Fibroblast of skin of left biceps (primary cell): Measurements from ENCODE around the gene GALNS.
A peak's percentile ranks its signal among the peaks of the same experiment; 100 is the strongest.

Experiments used
- DNase-seq, 2 experiments: peaks; one replicate each; pipeline ENCODE4 v3.0.0-alpha.2; 2013; ENCODE audit warnings: low read depth in 2 of 2

GALNS gene

DNA sequence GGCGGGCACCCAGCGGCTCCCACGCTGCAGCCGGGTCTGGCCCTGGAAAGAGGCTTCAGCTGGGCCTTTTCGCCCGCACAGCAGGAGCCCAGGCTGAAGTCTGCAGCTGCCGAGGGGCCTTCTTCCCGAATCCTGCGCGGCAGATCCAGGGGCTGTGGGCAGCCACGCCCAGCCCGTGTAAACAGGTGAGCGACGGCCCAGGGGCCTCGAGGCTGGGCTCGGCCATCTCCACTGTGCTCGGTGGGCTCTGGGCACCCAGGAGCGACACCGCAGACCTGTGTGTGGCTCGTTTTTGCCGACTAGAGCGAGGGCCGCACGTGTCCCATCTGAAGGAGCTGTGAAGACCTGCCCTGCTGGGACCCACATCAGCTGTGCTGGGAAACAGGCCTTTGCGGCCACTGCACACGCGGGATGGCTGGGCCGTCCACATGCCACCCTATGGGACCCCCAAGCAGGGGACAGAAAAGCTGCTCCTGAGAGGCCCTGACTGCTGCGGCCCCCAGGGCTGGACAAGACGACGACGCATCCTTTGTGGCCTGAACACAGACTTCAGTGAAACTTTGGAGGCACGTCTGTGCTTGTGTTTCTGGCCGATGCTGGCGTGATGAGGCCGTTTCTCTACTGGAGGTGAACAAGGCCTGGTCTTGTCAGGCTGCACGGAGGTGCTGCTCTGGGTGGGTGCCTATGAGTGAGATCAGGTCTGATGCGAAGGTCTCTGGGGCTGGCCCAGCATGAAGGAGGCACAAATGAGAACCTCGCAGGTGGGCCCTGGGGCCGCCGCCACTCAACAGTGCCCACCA, 39.8 kb downstream of the GALNS start:
- no peak for DNase-seq

DNA sequence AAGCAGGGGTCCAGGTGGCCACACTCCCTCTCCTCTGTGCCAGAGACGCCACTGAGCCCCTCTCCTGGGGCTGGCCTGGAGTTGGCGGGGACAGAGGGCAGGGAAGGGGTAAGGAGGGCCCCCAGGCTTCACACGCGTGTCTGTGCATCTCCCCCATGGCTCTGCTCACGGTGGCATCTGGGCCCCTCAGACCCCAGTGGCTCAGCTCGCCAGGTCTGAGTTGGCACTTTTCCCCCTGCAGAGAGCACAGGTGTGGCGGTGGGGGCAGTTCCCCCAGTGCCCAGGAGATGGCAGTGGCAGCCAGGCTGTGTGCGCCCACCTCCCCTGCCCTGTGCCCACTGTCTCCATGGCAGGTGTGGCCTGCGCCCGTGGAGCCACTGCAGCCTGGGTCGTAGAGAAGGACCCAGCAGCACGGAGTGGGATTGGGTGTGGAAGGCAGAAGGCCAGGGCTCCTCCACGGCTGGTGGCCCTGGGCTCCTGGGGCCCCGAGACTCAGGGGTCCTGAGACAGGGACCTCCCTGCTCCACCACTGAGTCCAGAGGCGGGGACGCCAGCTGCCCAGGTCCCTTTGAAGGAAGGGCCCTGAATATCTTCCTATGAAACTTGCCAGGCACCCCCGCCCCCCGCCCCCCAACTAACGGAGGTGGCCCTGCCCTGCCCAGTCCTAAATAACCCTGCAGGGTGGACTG, 40.7 kb downstream of the GALNS start:
- no peak for DNase-seq

DNA sequence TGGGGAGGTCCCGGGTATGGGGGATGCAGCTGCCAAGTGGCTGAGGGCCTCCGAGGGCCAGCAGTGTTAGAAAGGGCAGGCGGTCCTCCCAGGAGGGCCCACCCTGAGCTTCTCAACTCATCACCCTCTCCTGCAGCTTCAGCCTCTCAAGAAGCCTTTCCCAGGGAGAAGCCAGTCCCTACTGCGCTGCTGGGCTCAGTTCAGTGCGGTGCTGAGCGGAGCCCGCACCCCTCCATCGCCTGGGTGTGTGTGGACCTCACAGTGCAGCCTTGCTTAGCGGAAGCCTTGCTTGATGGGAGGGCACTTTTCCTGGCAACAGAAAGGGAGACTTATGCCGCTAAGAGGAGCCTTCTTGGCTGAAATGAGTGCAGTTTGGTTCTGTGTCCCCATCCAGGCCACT, 41.5 kb downstream of the GALNS start:
- no peak for DNase-seq

DNA sequence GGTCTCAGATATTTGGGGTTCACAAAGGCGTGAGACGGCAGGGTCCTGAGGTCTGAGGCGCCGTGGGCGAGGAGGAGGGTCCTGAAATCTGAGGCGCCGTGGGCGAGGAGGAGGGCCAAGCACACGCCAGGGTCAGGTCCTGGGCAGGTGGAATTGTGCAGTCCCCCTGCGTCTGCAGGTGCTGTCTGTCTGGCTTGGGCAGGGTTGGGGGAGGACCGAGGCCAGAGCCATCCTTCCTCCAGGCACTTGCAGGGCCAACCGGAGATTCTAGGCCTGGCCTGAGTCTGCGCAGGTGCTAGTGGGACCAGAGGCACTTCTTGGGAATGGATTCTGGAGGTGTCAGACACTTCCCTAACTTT, 42.6 kb downstream of the GALNS start:
- DNase-seq = no peak

DNA sequence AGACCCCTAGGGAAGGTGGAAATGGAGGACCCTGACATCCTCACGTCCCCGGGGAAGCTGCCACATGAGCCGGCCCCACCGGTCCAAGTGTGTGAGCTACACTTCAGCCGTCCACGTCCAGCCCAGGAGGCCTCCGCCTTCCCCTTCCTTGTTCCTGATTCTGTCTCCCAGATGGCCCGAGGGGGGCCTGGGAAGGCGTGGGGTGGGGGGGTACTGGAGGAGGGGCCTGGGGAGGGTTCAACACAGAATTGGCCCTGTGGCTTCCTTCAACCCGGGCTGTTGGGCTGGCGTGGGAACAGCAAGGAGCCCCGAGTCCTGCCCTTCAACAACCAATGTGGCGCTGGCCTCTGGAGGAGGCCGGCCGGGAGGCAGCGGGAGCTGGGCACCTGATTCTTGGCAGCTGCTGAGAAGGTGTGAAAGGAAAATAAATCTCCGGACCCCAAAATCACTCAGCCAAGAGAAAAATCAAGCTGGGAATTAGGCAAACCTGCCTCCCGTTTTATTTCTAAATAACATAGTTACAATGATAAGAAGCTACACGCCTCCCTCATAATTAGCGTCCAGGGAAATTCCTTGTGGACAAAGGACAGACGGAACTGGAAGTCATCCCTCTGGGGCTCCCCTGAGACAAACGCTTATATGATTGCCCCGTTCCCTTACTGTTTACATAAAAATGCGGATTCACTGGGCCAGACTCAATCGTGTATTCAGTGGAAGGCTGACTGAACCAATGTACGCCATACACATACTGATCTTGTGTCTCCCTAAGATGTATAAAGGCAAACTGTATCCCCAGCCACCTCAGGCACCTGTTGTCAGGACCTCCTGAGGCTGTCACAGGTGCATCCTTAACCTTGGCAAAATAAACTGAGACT, 43.2 kb downstream of the GALNS start:
- no peak for DNase-seq

DNA sequence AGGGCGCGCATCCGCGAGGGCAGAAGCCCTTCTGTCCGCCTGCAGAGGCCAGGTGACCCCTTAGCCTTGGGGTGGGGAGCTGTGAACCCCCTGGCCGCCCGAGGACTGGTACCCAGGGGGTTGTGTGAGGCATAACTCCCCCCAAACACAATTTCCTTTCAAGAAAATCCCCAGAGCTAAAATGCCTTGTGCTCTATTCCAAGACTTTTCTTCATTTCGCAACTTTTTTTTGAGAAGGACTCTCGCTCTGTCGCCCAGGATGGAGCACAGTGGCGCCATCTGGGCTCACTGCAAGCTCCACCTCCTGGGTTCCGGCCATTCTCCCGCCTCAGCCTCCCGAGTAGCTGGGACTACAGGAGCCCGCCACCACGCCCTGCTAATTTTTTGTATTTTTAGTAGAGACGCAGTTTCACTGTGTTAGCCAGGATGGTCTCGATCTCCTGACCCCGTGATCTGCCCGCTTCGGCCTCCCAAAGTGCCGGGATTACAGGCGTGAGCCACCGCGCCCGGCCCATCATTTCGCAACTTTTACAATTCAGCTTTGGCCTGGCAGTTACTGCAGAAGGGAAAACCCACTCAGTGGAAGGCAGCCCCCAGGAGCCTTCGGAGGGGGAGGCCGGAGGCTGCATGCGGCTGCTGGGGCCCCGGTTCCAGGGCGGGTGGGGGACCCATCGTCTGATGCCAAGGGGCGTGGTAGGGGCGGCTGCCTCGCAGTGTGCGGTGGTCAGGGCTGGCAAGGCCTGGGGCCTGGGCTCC, 44.1 kb downstream of the GALNS start:
- no peak for DNase-seq

DNA sequence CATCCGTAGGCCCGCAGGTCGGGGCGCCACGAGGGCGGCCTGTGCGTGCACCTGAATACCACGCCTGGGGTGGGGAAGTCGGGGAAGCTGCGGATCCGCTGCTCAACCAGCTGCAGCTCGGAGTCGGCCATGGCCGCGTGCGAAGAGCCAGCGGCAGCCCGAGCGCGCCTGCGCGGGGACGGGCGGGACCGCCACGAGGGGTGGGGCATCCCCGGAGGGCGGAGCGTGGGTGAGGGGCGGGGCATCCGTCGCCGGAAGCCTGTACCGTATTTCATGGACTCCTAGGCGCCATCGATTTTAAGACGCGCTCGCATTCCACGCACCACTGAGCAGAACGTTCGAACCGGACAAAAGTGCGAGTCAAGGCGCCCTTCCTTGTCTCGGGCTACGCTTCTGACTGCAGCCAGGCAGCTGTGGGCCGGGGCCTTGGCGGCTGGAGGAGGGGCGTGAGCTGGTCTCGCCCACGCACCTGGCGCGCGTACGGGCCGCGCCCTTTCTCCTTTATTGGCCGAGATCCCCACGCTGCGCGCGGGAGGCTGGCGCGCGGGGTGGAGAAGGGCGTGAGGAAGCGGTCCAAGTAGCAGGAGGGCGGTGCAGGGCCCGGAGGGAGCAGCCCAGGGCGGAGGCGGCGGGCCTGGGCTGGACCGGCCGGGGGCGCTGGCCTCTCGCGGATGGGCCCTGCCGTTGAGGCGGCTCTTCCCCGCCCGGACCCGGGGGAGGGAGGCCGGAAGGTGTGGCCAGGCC, 44.8 kb downstream of the GALNS start, which contains the start of gene APRT:
Gene APRT (minus strand): TSS at position 160 of the 744 bp plus-strand sequence. CDS start 29 bp downstream, at position 131.
- DNase-seq = peak; percentile 80 to 84

DNA sequence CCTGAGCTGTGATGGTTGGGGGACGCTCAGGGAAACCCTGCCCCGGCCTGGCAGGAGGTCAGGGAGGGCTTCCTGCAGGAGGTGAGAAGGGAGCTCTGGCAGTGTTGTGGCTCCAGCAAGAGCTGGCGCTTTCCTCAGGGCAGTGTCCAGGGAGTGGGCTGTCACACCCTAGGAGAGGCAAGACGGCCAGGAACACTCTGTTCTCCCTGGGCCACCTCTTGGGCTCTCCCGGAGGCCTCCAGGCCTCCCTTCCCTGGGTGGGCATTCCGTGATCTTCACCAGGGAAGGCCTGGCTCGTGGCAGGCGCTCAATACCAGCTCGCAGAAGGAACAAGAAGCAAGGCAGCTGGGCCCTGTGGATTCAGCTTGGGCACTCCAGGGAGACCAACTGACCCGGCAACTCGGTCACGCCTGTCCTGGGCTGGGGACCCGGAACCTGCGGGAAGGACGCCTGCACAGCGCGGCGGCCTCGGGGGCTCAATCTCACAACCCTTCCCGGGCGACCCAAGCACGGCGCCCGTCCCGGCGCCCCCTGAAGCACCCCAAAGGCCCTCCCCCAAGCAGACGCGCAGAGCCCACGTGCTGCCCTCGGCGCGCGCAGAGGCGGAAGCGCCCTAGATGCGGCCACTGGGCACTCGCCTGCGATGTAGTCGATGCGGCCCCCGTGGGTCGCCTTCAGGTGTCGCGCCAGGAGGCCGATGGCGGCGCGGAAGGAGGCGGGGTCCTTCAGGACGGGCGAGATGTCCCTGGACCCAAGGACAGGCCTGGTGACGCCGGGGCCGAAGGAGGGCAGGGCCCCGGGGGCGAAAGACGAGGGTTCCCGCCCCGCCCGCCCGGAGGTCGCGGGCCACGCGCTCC, 45.6 kb downstream of the GALNS start:
- peak in 1 of 2 experiments; percentile 50 for DNase-seq

DNA sequence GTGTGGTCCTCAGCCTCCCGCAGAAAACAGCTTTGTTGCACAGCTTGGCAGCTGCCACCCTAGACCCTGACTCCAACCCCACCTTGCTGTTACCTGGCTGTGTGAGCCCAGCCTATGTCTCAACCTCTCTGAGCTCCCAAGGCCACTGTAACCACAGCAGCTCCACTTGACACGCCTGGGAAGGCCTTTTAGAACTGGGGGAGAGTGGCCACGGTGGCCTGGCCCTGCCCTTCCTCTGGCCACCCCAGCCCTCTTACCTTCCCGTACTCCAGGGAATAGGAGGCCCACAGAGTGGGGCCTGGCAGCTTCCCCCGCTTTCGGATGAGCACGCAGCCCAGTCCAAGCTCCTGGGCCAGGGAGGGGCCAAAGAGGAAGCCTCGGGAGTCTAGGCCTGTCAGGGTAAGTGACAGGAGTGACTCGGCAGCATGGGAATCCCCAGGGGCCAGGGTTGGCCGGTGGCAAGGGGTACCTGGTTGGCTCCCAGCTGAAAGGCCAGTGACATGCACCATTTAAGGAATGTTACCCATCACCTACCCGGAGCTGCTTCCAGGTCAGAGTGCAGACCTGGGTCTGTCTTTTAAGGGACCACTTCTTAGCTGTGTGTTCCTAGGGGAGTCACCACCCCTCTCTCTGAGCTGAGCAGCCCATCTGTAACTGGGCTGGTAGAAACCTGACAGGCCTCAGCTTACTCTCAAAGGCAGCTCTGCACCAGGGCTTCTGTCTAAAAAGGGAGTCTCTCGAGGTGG, 46.4 kb downstream of the GALNS start:
- no peak for DNase-seq

DNA sequence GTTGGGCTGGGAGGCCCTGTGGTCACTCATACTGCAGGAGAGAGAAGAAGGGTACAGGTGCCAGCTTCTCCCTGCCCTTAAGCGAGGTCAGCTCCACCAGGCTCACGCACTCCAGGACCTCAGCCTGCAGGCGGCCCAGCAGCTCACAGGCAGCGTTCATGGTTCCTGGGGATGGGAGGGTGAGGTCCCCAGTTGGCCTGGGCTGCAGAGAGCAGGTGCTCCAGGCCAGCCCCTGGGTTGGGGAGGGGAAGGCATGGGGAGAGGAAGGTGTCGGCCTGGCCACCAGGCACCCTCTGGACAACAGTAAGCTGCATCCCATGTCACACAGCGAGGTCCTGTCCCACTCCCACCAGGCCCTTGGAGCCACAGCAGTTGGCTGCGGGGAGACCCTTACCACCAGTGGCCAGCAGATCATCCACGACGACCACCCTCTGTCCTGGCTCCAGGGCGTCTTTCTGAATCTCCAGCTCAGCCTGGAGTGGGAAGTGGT, 47.0 kb downstream of the GALNS start:
- DNase-seq = no peak

DNA sequence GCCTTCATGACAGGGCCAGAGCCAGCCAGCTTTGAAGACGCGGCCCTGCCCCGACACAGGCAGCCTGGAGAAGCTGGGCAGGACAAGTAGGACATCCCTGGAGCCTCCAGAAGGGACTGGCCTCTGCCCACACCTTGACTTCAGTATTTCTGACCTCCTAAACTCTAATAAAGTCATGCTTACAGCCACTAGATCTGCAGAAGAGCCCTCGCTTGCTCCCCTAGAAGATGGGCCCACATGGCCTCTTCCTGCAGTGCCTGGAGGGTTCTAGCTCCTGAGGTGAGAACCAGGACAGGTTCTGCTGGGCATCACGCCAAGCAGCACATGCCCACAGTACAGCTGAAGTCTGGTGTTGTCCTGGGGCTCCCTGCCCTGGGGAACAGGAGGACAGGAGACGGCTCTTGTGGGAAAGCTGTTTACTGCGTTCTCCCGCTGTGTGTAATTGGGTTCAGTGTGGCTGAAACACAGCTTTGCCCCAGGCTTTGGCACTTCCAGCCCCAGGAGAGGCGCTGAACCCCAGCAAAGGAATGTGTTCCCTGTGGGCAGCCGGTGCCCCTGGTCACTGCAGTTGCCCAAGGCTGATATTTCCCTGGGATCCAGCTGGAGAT, 47.6 kb downstream of the GALNS start:
- no peak for DNase-seq

DNA sequence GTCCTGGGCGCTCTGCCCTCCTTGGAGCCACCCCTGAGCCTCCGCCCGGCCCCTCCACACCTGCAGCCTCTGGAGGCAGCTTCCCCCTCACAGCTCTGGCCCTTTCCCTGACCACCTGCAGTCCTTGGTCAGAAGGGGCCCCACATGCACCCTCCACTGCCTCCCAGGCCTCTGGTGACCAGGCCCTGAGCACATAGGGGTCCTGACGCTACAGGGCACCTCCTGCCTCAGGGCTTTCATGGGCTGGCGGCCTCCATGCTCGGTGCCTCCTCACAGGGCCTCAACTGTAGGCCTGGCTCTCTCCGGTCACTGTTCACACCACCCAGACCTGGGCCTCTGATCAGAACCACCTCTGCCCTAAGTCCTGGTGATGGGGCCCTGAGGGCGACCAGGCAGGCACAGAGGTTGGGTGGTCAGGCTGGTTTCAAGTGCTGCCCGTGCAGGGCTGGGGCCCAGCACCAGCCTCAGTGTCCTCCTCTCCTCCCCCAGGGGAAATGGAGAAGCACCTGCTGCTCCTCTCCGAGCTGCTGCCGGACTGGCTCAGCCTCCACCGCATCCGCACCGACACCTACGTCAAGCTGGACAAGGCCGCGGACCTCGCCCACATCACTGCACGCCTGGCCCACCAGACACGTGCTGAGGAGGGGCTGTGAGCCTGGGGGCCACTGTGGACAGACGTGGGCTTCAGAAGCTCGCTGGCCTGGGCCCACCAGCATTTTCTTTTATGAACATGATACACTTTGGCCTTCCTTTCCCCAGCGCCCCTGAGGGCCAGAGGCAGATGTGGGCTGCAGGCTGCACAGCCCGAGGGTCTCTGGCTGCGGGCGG, 48.9 kb downstream of the GALNS start:
- DNase-seq = no peak

DNA sequence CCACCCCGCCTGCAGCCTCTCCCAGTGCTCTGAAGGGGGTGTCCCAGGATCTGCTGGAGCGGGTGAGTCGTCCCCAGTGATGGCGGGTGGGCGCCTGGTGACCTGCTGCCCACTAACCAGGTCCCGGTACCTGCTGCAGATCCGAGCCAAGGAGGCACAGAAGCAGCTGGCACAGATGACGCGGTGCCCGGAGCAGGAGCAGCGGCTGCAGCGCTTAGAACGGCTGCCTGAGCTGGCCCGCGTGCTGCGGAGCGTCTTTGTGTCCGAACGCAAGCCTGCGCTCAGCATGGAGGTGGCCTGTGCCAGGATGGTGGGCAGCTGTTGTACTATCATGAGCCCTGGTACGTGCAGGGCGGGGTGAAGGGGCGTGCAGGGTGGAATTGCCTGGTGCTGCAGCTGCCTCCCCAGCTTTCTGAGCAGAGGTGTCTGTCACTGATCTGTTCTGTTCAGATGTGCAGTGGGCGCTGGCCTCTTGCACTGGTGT, 49.6 kb downstream of the GALNS start:
- no peak for DNase-seq

DNA sequence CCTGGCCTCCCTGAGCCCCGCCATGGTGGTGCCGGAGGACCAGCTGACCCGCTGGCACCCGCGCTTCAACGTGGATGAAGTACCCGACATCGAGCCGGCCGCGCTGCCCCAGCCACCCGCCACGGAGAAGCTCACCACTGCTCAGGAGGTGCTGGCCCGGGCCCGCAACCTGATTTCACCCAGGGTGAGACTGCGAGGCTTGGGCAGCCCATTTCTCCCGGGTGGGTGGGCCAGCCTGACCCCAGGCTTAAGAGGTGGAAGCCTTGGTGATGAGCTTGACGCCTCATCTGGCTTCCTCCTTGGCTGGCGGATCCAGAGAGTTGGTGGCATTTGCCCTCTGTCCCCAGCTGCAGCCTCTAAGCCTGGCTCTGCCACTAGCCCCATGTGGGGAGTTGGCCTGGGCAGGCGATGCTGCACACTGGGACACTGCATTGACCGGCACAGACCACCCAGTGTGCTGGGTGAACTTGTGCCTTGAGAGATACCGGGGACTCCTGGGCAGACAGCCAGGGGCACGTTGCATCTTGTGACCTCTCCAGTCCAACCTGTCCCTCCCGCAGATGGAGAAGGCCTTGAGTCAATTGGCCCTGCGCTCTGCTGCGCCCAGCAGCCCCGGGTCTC, 50.1 kb downstream of the GALNS start:
- no peak for DNase-seq

DNA sequence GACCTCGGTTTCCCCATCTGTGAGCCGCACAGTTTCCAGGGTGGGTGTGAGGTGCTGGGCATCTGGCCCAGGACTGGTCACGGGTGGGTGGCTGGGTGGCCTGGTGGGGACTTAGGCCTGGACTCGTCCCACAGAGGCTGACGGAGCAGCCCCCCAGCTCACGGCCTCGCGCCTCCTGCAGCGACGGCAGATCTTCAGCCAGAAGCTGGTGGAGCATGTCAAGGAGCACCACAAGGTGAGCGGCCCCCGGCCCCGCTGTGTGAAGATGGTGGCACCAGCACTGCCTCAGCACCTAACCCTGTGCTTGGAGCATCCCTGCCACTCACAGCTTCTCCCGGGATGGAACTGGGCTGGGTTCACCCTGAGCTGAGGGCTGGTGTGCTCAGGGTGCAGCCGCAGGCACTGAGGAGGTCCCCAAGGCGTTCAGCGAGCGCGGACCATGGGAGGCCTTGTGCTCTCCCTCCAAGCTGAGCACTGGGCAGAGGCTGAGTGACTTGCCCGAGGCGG, 50.8 kb downstream of the GALNS start:
- no peak for DNase-seq

DNA sequence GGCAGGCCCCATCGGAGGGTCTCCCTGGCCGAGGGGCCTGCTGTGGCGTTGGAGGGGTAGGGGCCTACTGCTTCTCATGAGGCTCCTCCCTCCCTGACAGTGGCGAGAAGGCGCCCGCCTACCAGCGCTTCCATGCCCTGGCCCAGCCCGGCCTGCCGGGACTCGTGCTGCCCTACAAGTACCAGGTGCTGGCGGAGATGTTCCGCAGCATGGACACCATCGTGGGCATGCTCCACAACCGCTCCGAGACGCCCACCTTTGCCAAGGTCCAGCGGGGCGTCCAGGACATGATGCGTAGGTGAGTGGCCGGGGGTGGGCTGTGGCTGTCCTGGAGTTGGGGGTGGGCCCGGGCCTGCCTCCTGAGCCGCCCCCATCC, 51.4 kb downstream of the GALNS start:
- no peak for DNase-seq
